GM12872 (cell line): ENCODE results near the gene SEMA4D.

Source experiments
- TF ChIP-seq, protein P1 (sequence below): IDR thresholded peaks from 3 replicates; pipeline ENCODE4 v1.5.1; 2011; ENCODE audit warnings: low read depth, mild to moderate bottlenecking, low read length, moderate library complexity; ENCODE audit not compliant: insufficient read depth

SEMA4D gene

DNA sequence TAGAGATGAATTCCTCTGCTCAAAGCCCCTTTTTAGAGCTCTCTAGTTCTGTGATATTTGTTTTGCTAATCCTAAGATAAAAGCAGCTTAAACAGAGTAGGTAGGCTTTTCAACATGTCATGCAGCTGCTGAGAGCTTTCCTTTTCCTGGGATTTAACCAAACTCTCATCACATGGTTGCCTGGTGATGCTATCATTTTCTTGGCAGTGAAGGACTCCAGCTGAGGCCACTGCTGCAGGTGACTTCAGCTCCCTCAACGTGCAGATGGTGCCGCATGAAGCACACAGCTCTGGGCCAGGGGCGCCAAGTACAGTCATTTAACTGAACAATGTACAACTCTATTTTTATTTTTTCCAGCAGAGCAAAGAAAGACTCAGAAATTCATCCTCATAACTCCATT lies 137.4 kb downstream of the SEMA4D start:
- TF ChIP-seq, protein P1, sequence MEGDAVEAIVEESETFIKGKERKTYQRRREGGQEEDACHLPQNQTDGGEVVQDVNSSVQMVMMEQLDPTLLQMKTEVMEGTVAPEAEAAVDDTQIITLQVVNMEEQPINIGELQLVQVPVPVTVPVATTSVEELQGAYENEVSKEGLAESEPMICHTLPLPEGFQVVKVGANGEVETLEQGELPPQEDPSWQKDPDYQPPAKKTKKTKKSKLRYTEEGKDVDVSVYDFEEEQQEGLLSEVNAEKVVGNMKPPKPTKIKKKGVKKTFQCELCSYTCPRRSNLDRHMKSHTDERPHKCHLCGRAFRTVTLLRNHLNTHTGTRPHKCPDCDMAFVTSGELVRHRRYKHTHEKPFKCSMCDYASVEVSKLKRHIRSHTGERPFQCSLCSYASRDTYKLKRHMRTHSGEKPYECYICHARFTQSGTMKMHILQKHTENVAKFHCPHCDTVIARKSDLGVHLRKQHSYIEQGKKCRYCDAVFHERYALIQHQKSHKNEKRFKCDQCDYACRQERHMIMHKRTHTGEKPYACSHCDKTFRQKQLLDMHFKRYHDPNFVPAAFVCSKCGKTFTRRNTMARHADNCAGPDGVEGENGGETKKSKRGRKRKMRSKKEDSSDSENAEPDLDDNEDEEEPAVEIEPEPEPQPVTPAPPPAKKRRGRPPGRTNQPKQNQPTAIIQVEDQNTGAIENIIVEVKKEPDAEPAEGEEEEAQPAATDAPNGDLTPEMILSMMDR, result no peak

DNA sequence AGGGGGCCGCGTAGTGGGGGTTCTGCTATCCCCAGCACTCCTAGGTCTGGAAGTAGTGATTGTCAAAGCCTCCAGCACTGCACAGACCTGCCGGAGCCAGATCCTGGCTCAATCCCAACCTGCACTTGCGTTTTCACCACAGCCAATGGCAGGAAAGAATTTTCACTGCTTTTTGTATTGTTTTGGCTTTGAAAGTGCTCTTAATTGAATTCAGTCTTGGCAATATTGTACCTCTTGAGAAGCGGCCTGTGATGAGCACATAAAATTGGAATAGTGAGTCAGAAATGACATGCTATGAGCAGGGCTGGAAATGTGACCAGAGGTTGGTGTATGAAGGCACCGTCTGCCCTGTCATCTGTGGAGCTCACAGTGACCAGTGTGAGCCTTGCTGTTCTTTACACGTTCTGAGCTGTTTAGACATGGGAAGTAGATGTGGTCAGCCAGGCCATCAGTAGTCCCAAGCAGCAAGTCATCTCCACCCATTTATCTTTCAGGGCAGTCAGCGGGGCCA lies 138.1 kb downstream of the SEMA4D start:
- TF ChIP-seq, protein P1, result no peak

DNA sequence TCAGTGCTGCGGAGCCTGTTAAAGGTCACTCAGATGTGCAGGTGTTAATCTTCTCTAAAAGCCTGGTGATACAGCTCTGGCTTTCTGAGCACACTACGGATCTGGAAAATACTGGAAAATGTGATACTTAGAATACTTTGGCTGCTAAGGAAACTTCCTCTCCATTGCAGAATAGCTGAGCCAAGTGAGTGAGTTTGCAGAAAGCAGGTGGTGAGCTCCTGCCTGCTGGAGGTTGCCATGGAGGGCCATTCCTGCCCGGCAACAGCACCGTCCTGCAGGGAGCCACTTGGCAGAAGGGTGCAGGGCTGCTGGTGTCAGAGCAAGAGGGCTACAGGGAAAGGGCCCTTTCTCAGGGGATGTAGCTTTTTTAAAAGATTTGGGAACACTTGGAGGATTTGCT lies 138.9 kb downstream of the SEMA4D start:
- TF ChIP-seq, protein P1, result no peak

DNA sequence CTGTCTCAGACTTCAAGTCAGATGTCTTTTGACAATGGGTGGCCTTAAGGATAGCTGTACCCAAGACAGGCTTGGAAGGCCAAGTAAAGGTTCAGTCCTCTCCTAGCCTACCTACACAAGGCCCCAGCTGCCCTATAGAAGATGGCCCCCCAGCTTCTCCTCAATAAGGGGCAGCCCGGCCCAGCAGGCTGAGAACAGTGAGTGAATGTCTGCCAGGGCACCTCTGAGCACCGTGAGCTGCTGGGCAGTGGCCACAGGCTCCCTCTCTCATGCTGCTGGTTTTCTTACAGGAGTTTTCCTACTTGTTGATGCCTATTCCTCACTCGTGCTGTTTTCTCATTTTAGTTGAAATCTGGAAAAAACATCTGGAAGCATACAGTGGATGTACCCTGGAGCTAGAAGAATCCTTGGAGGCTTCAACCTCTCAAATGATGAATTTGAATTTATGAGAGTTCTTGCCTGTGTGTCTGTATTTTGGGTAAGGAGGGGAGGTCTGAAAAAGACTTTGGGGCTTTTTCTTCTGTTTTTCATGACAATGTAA lies 139.5 kb downstream of the SEMA4D start:
- TF ChIP-seq, protein P1, result no peak

DNA sequence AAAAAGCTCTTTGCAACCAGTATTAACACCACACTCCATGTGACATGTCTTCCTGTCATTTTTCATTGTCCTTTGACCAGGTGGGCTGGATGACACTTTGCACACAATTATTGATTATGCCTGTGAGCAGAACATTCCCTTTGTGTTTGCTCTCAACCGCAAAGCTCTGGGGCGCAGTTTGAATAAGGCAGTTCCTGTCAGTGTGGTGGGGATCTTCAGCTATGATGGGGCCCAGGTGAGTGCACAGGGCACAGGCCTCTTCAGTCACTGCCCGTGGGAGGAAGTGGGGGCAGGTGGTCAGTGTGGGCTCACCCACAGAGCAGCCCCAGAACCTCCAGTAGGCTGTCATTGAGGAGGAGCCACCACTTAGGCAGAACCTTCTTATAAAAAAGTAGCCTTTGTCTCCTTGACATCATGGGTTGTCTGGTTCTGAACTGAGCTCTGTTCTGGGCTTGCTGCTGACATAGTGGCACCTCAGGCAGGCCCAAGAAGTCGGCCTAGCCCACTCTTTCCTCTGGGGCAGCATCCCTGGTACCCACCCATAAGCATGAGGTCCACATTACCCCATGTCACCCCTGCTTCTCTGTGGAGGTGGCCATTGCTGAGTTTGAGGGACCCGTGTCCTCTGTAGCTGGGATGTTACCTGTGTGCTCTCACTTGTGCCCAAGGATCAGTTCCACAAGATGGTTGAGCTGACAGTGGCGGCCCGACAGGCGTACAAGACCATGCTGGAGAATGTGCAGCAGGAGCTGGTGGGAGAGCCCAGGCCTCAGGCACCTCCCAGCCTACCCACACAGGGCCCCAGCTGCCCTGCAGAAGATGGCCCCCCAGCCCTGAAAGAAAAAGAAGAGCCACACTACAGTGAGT lies 140.3 kb downstream of the SEMA4D start:
- TF ChIP-seq, protein P1, result no peak

DNA sequence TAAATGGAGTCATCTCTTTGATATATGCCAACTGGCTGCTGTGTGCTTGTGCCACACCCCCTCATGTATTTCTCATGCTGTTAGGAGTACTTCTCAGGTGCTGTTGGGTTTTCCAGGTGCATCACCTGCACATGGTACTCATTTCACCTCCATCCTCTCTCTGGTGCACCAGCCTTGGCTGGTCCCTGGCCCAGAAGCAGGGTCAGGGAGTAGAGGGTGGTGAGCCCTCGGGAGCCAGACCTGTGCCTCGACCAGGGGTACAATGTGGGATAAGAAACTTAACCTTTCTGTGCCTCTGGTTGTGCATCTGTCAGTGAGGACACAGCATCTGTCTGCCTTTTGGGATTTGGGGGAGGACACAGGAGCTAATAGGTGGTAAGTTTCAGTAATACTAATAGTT lies 141.1 kb downstream of the SEMA4D start:
- TF ChIP-seq, protein P1, result no peak

DNA sequence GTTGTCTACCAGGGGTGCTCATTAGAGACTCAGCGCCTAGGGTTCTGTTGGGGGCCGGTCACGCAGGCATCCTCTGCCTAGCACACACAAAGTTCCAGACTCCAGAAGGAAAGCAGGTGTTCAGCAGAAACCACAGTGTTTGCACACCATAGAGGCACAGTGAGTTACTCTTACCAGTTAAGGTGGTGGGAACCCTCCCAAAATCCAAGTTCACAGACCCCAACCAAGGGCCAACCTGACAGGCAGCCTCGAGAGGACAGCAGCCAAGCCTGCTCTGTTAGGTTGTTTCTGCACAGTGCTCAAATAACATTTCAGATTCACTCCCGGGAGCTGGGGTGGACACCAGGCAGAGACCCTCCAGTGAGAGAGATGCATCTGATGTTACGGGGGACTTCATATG lies 143.4 kb downstream of the SEMA4D start:
- TF ChIP-seq, protein P1, result no peak
